ENCODE results near the gene CDC42EP2. TPM values are rescaled to one million over a fixed set of nuclear protein-coding genes. Genes with fewer than 3 reads are reported as not detected.
A peak's percentile ranks its signal among the peaks of the same experiment; 100 is the strongest.

CDC42EP2 gene
- total and polyA plus RNA-seq, 2 of the 13 experiments (the other 11 are each of a cell fraction or from before 2014, with no cell fraction given) = 2.3 to 7.1 TPM

DNA sequence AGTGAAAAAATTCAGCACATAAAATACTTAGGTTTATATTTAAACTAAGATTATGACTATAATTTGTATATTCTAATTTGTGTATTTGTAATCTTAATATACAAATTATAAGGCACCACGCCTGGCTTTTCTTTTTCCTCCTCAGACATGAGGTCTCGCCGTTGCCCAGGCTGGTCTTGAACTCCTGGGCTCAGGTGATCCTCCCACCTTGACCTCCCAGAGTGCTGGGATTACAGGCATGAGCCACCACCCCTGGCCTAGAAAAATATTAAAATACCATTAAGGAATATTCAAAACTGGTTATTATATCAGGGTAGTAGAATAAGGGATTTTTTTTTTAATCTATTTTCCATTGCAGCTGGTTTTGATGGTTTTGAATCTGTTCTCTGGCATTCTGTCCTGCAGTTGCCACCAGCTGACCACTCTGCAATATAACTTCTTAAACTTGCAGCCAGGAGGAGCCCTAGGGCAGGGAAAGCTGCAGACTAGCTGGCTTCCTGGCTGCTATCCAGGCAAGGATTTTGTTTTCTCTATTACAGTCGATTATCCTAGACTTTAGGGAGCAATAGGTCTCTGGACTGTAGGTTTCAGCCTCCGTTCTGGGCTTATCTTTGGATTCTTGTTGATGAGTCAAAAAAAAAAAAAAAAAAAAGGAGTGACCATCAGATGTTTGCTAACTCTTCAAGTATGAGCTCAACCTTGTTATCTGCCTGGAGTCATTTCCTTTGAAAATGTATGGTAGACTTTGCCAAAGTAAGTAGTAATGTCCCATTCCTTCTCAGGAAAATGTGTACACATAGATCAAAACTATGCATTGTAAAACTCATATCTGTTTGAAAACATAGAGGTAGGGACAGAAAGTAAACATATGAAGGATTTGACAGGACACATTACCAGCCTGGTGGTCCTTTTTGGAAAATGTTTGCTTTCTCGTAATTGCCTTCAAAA, 39.7 kb upstream of the CDC42EP2 start (continued):
- TF ChIP-seq, protein P1, sequence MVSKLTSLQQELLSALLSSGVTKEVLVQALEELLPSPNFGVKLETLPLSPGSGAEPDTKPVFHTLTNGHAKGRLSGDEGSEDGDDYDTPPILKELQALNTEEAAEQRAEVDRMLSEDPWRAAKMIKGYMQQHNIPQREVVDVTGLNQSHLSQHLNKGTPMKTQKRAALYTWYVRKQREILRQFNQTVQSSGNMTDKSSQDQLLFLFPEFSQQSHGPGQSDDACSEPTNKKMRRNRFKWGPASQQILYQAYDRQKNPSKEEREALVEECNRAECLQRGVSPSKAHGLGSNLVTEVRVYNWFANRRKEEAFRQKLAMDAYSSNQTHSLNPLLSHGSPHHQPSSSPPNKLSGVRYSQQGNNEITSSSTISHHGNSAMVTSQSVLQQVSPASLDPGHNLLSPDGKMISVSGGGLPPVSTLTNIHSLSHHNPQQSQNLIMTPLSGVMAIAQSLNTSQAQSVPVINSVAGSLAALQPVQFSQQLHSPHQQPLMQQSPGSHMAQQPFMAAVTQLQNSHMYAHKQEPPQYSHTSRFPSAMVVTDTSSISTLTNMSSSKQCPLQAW (CRISPR knock-in tag; IDR thresholded peaks at IDR 0.05) = peak; percentile 80; the same call in 1 of the 2 replicates
- TF ChIP-seq SMC3 (IDR thresholded peaks at IDR 0.05; ENCODE audit: low read length) (peak; percentile 100), RAD21 (CRISPR knock-in tag; IDR thresholded peaks at IDR 0.05) (peak; percentile 95), SALL1 (CRISPR knock-in tag; IDR thresholded peaks at IDR 0.05) (peak; percentile 42; the same call in 1 of the 2 replicates), HMG20A (CRISPR knock-in tag; IDR thresholded peaks at IDR 0.05; ENCODE audit: borderline replicate concordance) (peak; percentile 24; the same call in 1 of the 2 replicates), ZNF496 (CRISPR knock-in tag; IDR thresholded peaks at IDR 0.05; ENCODE audit: insufficient replicate concordance) (no peak), SPEN (CRISPR knock-in tag; IDR thresholded peaks at IDR 0.05; ENCODE audit: low read depth) (0 out of 2 replicates have a peak, but pooled peaks have one; percentile 28), ERF (CRISPR knock-in tag; IDR thresholded peaks at IDR 0.05) (peak; percentile 67; the same call in 1 of the 2 replicates), FOSL2 (CRISPR knock-in tag; IDR thresholded peaks at IDR 0.05) (peak; percentile 49), FOXA3 (CRISPR knock-in tag; IDR thresholded peaks at IDR 0.05) (peak; percentile 25), ETV5 (CRISPR knock-in tag; IDR thresholded peaks at IDR 0.05; ENCODE audit: borderline replicate concordance) (peak; percentile 10; the same call in 1 of the 2 replicates), RORA (CRISPR knock-in tag; IDR thresholded peaks at IDR 0.05) (no peak)
- TF ChIP-seq, protein P2, sequence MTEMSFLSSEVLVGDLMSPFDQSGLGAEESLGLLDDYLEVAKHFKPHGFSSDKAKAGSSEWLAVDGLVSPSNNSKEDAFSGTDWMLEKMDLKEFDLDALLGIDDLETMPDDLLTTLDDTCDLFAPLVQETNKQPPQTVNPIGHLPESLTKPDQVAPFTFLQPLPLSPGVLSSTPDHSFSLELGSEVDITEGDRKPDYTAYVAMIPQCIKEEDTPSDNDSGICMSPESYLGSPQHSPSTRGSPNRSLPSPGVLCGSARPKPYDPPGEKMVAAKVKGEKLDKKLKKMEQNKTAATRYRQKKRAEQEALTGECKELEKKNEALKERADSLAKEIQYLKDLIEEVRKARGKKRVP (CRISPR knock-in tag; IDR thresholded peaks at IDR 0.05) = 0 out of 4 replicates have a peak, but pooled peaks of 1 of the 2 experiments have one; percentile 14
- TF ChIP-seq, protein P3, sequence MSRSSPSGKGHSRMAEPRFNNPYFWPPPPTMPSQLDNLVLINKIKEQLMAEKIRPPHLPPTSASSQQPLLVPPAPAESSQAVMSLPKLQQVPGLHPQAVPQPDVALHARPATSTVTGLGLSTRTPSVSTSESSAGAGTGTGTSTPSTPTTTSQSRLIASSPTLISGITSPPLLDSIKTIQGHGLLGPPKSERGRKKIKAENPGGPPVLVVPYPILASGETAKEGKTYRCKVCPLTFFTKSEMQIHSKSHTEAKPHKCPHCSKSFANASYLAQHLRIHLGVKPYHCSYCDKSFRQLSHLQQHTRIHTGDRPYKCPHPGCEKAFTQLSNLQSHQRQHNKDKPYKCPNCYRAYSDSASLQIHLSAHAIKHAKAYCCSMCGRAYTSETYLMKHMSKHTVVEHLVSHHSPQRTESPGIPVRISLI (CRISPR knock-in tag; IDR thresholded peaks at IDR 0.05; ENCODE audit: borderline replicate concordance) = peak; percentile 78; the same call in 1 of the 2 replicates
- TF ChIP-seq, protein P4, sequence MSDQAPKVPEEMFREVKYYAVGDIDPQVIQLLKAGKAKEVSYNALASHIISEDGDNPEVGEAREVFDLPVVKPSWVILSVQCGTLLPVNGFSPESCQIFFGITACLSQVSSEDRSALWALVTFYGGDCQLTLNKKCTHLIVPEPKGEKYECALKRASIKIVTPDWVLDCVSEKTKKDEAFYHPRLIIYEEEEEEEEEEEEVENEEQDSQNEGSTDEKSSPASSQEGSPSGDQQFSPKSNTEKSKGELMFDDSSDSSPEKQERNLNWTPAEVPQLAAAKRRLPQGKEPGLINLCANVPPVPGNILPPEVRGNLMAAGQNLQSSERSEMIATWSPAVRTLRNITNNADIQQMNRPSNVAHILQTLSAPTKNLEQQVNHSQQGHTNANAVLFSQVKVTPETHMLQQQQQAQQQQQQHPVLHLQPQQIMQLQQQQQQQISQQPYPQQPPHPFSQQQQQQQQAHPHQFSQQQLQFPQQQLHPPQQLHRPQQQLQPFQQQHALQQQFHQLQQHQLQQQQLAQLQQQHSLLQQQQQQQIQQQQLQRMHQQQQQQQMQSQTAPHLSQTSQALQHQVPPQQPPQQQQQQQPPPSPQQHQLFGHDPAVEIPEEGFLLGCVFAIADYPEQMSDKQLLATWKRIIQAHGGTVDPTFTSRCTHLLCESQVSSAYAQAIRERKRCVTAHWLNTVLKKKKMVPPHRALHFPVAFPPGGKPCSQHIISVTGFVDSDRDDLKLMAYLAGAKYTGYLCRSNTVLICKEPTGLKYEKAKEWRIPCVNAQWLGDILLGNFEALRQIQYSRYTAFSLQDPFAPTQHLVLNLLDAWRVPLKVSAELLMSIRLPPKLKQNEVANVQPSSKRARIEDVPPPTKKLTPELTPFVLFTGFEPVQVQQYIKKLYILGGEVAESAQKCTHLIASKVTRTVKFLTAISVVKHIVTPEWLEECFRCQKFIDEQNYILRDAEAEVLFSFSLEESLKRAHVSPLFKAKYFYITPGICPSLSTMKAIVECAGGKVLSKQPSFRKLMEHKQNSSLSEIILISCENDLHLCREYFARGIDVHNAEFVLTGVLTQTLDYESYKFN (CRISPR knock-in tag; conservative IDR thresholded peaks at IDR 0.05) = peak; percentile 38; the same call in 1 of the 2 replicates
- TF ChIP-seq, protein P5, sequence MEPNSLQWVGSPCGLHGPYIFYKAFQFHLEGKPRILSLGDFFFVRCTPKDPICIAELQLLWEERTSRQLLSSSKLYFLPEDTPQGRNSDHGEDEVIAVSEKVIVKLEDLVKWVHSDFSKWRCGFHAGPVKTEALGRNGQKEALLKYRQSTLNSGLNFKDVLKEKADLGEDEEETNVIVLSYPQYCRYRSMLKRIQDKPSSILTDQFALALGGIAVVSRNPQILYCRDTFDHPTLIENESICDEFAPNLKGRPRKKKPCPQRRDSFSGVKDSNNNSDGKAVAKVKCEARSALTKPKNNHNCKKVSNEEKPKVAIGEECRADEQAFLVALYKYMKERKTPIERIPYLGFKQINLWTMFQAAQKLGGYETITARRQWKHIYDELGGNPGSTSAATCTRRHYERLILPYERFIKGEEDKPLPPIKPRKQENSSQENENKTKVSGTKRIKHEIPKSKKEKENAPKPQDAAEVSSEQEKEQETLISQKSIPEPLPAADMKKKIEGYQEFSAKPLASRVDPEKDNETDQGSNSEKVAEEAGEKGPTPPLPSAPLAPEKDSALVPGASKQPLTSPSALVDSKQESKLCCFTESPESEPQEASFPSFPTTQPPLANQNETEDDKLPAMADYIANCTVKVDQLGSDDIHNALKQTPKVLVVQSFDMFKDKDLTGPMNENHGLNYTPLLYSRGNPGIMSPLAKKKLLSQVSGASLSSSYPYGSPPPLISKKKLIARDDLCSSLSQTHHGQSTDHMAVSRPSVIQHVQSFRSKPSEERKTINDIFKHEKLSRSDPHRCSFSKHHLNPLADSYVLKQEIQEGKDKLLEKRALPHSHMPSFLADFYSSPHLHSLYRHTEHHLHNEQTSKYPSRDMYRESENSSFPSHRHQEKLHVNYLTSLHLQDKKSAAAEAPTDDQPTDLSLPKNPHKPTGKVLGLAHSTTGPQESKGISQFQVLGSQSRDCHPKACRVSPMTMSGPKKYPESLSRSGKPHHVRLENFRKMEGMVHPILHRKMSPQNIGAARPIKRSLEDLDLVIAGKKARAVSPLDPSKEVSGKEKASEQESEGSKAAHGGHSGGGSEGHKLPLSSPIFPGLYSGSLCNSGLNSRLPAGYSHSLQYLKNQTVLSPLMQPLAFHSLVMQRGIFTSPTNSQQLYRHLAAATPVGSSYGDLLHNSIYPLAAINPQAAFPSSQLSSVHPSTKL (CRISPR knock-in tag; IDR thresholded peaks at IDR 0.05) = peak; percentile 73
